NCI-H345 treated with DMSO at 0.1 percent for 48 hours (cell line): ENCODE data around the gene FAM120A.

ENCODE experiments used
- DNase-seq: peaks from one replicate; lab custom pipeline; 2025; ENCODE audit not compliant: unreplicated experiment; lab: John Stamatoyannopoulos, UW

The FAM120A gene

DNA sequence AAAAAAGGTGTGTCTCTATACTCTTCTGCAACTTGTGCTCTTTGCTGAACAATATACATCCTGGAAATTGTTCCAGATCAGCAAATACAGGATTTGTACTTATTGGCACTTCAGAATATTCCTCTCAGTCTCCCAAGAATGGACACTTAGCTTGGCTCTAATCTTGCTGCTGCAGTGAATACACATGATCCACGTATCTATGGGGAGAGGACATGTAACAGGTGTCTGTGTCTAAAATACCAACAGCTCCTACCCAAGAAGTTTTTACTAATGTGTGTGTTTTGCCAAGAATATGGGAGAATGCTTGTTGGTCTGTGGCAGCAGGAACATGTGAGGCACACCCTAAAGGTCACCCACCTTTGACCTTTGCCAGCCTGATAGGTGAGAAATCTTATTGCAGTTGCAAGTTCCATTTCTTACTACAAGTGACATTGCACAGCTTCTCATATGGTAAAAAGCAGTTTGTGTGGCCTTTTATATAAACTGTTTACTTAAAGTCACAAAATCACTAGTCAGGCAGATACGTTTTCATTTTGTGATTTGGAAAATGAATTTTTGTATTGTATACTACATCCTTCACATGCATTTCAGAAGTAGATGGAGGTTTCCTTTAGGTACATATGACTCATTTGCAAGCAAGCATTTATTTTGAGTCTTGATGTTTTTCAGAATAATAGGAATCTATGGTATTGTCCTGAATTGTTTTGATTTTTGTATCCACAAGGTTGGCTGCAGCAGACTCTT is 160.7 kb downstream of the FAM120A start:
- DNase-seq, result no peak

DNA sequence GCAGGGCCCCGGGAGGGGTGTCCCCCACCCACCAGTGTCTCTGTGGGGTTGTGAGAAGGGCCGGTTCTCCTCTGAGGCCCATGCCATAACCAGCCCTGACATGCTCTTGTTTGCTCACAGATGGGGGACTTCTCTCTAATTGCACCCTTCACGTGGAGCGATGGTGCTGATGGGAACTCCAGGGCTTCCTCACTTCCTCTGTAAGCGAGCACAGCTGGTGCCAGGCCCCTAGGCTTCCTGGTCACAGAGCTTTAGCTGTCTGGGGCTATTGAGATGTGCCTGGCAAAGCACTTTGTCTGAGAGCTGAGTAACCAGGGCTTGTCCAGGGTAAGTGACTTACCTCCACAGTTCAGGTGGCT is 161.3 kb downstream of the FAM120A start:
- DNase-seq, result peak; percentile 57

DNA sequence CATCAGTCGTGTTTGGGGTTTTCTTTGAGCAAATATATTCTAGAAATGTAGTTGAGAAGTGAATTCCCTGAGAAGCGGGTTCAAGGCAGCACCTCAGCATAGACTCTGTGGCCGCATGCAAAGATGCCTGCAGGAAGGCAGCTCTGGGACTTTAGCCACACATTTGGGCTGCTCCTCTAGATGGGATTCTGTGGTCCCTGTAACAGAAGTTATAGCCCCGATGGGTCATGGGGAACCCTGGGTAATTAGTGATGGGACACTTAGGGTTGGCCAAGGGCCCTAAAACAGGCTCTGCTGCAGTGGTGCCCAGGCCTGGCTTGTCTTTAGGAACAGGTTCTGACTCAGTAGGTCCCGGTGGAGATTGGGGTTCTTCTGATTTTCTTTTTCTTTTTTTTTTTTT is 161.7 kb downstream of the FAM120A start:
- DNase-seq, result no peak

DNA sequence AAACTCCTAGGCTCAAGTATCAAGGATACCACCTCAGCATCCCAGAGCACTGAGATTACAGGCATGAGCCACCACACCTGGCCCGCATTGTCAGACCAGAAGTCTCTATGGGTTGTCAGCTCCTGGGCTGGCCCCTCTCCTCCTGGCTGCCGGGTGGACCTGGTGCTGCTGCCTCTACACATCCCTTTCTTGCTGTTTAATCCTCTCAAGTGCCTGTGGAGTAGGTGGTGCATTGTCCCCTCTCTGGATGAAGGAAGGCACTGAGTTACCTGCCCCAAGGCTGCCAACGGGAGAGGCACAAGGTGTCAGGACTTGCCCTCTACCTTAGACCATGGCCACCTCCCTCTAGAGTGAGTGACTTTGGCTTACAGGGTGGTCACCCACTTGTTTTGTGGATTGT is 162.3 kb downstream of the FAM120A start:
- DNase-seq, result no peak

DNA sequence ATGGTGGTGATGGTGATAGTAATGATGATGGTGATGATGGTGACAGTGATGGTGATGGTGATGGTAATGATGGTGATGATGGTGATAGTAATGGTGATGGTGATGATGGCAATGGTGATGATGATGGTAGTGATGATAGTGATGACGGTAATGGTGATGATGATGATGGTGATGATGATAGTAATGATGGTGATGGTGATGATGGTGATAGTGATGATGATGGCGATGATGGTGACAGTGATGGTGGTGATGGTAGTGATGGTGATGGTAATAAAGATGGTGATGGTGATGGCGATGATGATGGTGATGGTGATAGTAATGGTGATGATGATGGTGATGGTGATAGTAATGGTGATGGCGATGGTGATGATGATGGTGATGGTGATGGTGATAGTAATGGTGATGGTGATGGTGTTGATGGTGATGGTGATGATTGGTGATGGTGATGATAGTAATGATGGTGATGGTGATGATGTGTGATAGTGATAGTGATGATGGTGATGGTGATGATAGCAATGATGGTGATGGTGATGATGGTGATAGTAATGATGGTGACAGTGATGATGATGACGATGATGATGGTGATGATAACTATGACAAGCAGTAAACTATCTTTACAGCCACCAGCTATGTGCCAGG is 163.5 kb downstream of the FAM120A start:
- DNase-seq, result no peak
